Glomerular endothelial cell (primary cell): ENCODE results near the gene KLK14. TPM values are rescaled to one million over a fixed set of nuclear protein-coding genes. Genes with fewer than 3 reads are reported as not detected.

ENCODE experiments used
- DNase-seq: peaks from one replicate; pipeline ENCODE4 v3.0.0-alpha.2; 2011; ENCODE audit warnings: low read depth, low spot score; ENCODE audit errors: extremely low read depth
- total RNA-seq: library from RNA; depleted of rRNA; stranded (reverse); fragments of >200 nt; gene quantifications from 2 replicates; pipeline ENCODE4 v1.2.3, GENCODE V29; 2015

The KLK14 gene
- total RNA-seq, 1 donor from 2014 or later: not detected

- no peak for DNase-seq
These were observed 26.8 kb downstream of the KLK14 start for GRCh38 chr19:51055866-51056265.

DNA sequence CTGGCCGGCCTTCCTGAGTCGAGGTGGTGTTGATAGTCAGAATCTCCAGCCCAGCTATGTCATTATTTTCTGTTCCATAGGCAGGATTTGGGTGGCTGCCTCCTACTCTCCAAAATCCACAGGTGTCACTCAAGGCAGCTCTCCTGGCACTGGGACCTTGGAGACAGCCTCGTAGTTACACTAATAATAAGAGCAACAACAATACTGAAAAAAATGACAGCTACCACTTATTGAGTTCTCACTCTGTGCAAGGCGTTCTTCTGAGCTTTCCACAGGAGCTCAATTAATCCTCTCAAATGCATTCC, 35.7 kb downstream of the KLK14 start:
- DNase-seq: no peak

DNA sequence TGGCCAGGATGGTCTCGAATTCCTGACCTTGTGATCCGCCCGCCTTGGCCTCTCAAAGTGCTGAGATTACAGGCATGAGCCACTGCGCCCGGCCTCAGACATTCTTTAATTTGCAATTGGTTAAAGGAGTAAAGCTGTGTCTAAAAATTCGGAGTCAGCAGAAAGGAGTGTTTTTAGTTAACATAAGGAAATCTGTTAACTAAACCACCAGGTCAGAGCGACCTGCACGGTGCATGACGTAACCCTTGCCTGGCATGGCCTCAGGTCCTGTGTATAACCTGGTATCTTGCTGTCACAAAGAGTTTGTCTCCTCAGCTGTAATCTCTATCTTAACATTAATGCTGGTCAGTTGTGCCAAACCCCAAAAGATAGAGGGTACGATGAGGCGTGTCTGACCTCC, 38.4 kb downstream of the KLK14 start:
- DNase-seq: no peak

GRCh38 chr19:51043497-51043896, 39.2 kb downstream of the KLK14 start:
- no peak for DNase-seq

DNA sequence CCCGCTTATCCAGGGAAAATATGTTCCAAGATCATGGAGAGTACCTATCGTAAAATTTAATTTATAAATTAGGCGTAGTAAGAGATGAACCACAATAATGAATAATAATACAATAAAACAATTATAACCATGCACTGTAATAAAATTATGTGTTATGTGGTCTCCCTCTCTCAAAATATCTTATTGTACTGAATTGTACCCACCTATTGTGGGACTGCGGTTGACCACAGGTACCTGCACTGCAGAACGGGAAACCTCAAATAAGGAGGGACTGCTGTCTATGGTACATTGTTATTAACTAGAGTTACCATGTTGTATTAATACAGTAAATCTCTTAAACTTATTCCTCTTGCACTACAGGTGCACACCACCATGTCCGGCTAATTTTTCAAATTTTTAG, 42.5 kb downstream of the KLK14 start:
- no peak for DNase-seq

GRCh38 chr19:51036519-51036918, 46.2 kb downstream of the KLK14 start:
- DNase-seq: no peak

- no peak for DNase-seq
These were observed 48.0 kb downstream of the KLK14 start, which contains the start of gene KLK12 for GRCh38 chr19:51034704-51035103. TSS of gene KLK12 (minus strand) at chr19:51035002. CDS start at chr19:51034621, 381 bp downstream.

- DNase-seq: no peak
These were observed 50.8 kb downstream of the KLK14 start for GRCh38 chr19:51031880-51032225.

- DNase-seq: no peak
These were observed 51.3 kb downstream of the KLK14 start for GRCh38 chr19:51031220-51031879.

DNA sequence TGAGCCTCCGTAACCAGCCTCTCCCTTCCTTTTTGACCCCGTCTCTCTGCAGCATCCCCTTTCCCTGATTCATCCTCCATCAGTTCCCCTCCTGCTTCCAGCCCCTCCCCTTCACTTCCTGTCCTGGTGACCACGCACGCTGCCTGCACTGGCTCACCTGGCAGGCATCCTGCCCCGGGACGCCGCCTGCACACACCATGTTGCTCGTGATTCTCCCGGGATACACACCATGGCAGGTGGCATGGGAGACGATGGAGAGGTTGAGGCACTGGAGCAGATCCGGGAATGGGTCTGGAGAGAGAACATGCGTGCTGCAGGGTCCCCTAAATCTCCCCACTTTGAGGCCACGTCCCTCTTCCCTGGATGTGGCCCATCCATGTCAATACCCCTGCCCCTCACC, 52.1 kb downstream of the KLK14 start:
- no peak for DNase-seq

- DNase-seq: no peak
These were observed 53.0 kb downstream of the KLK14 start for GRCh38 chr19:51029718-51030117.

Other genes starting within 250 kb of the KLK14 start
- not detected in 2 replicates for gene KLK15, start 249.3 kb downstream of the KLK14 start, total RNA-seq
- not detected in 2 replicates for gene KLK3, start 228.0 kb downstream of the KLK14 start, total RNA-seq
- not detected in 2 replicates for gene KLK2, start 209.4 kb downstream of the KLK14 start, total RNA-seq
- not detected in 2 replicates for gene KLK4, start 171.5 kb downstream of the KLK14 start, total RNA-seq
- gene KLK5, start 129.8 kb downstream of the KLK14 start, total RNA-seq: not detected in 2 replicates
- gene KLK6, start 113.3 kb downstream of the KLK14 start, total RNA-seq: not detected in 2 replicates
- gene KLK7, start 99.0 kb downstream of the KLK14 start, total RNA-seq: not detected in 2 replicates
- not detected in 2 replicates for gene KLK8, start 81.3 kb downstream of the KLK14 start, total RNA-seq
- gene KLK10, start 63.2 kb downstream of the KLK14 start, total RNA-seq: not detected in 2 replicates
- not detected in 2 replicates for gene KLK11, start 56.3 kb downstream of the KLK14 start, total RNA-seq
- gene KLK12, start 47.9 kb downstream of the KLK14 start, total RNA-seq: not detected in 2 replicates
- not detected in 2 replicates for gene KLK13, start 17.8 kb downstream of the KLK14 start, total RNA-seq
- 17.1 and 19.3 TPM in 2 replicates for gene CTU1, start 25.5 kb upstream of the KLK14 start, total RNA-seq
- gene SIGLEC9, start 42.0 kb upstream of the KLK14 start, total RNA-seq: not detected in 2 replicates
- gene SIGLEC7, start 59.4 kb upstream of the KLK14 start, total RNA-seq: not detected in 2 replicates
- not detected in 2 replicates for gene CD33, start 142.2 kb upstream of the KLK14 start, total RNA-seq
- gene SIGLECL1, start 168.2 kb upstream of the KLK14 start, total RNA-seq: not detected in 2 replicates
- gene IGLON5, start 228.8 kb upstream of the KLK14 start, total RNA-seq: not detected in 2 replicates